Activated T-helper 1 cell treated with anti-CD3 and anti-CD28 coated beads, Interleukin-12 subunit alpha, Interleukin-12 subunit beta, Interleukin-2, Interleukin-4 antibody, amounts not matched to agents 30 ng/mL and 10 ng/mL and 1 ng/mL, durations not matched to agents 14 hours and 24 hours and 36 hours (primary cell): Measurements from ENCODE around the gene GLG1. TPM values are rescaled to one million over a fixed set of nuclear protein-coding genes. Genes with fewer than 3 reads are reported as not detected.
A peak's percentile ranks its signal among the peaks of the same experiment; 100 is the strongest.
"Not testable (repeated sequence)": the region's sequence is repeated elsewhere in the genome, so short reads cannot be mapped to it uniquely, and the experiment has no call there.

Source experiments
- DNase-seq: peaks from one replicate; pipeline ENCODE4 v3.0.0; 2021; ENCODE audit warnings: low spot score
- H3K27ac Mint-ChIP-seq: one replicate; pipeline ENCODE4 v1.8.0; 2021; ENCODE audit warnings: mild to moderate bottlenecking, mixed read lengths
- H3K27me3 Mint-ChIP-seq: one replicate; pipeline ENCODE4 v1.8.0; 2022; ENCODE audit warnings: mild to moderate bottlenecking, moderate library complexity, mixed read lengths; ENCODE audit not compliant: insufficient read depth
- H3K36me3 Mint-ChIP-seq: one replicate; pipeline ENCODE4 v1.8.0; 2021; ENCODE audit warnings: low read depth, mixed read lengths
- H3K4me1 Mint-ChIP-seq: one replicate; pipeline ENCODE4 v1.8.0; 2021; ENCODE audit warnings: low read depth, mixed read lengths
- H3K4me3 Mint-ChIP-seq: one replicate; pipeline ENCODE4 v1.8.0; 2021; ENCODE audit warnings: mild to moderate bottlenecking, moderate library complexity, mixed read lengths
- H3K9me3 Mint-ChIP-seq: one replicate; pipeline ENCODE4 v1.8.0; 2021; ENCODE audit warnings: mixed read lengths
- intact Hi-C: fragments of 100-400 bp; cut with micrococcal nuclease; formaldehyde crosslinking; loops from one replicate; pipeline ENCODE4 v1.15.1; 2024
- total RNA-seq: library from RNA; stranded (reverse); gene quantifications from 2 replicates; pipeline ENCODE4 v1.2.3, GENCODE V29; 2022

GLG1 gene
- total RNA-seq, 1 donor from 2014 or later, result 71.8 TPM

GRCh38 chr16:74450967-74451760, 155.8 kb downstream of the GLG1 start:
- Mint-ChIP-seq H3K4me1 (no peaks in the 10 kb centered on the region), H3K9me3 (no peaks in the 10 kb centered on the region), H3K36me3 (peaks cover 33% of the 10 kb centered on the region)

GRCh38 chr16:74450236-74450635, 156.7 kb downstream of the GLG1 start:
- no peaks in the 10 kb centered on the region for H3K4me1 Mint-ChIP-seq
- no peak for DNase-seq
- no peaks in the 10 kb centered on the region for H3K27me3 Mint-ChIP-seq
- no peak overlapping the region for H3K27ac Mint-ChIP-seq
- H3K4me3 Mint-ChIP-seq, result no peak overlapping the region
- intact Hi-C loops, result no loop called here
- H3K36me3 Mint-ChIP-seq, result peaks cover 25% of the 10 kb centered on the region
- no peaks in the 10 kb centered on the region for H3K9me3 Mint-ChIP-seq

More at GRCh38 chr16:74450967-74451760, 155.8 kb downstream of the GLG1 start:
- Mint-ChIP-seq H3K4me3 (no peak overlapping the region), H3K27ac (peak overlapping the region; percentile 57), H3K27me3 (no peaks in the 10 kb centered on the region)
- no peak for DNase-seq
- intact Hi-C loops, result no loop called here

GRCh38 chr16:74449470-74449869, 157.4 kb downstream of the GLG1 start:
- Mint-ChIP-seq H3K27ac (no peak overlapping the region), H3K4me1 (no peaks in the 10 kb centered on the region), H3K27me3 (no peaks in the 10 kb centered on the region), H3K36me3 (peaks cover 22% of the 10 kb centered on the region), H3K9me3 (no peaks in the 10 kb centered on the region), H3K4me3 (no peak overlapping the region)
- DNase-seq, result no peak
- intact Hi-C loops, result no loop called here

GRCh38 chr16:74448990-74449389, 157.9 kb downstream of the GLG1 start:
- Mint-ChIP-seq H3K36me3 (peaks cover 22% of the 10 kb centered on the region), H3K9me3 (no peaks in the 10 kb centered on the region), H3K27ac (no peak overlapping the region), H3K4me3 (no peak overlapping the region), H3K27me3 (no peaks in the 10 kb centered on the region), H3K4me1 (no peaks in the 10 kb centered on the region)
- intact Hi-C loops, result no loop called here
- DNase-seq, result no peak

- peaks cover 19% of the 10 kb centered on the region for H3K36me3 Mint-ChIP-seq
- intact Hi-C loops, result no loop called here
- H3K9me3 Mint-ChIP-seq, result no peaks in the 10 kb centered on the region
- no peaks in the 10 kb centered on the region for H3K27me3 Mint-ChIP-seq
- H3K4me3 Mint-ChIP-seq, result no peak overlapping the region
- no peak overlapping the region for H3K27ac Mint-ChIP-seq
- DNase-seq, result no peak
- H3K4me1 Mint-ChIP-seq, result no peaks in the 10 kb centered on the region
Observed at GRCh38 chr16:74447578-74447977, 159.3 kb downstream of the GLG1 start.

- no peaks in the 10 kb centered on the region for H3K9me3 Mint-ChIP-seq
- H3K27ac Mint-ChIP-seq, result no peak overlapping the region
- no peak for DNase-seq
- no peak overlapping the region for H3K4me3 Mint-ChIP-seq
- H3K27me3 Mint-ChIP-seq, result no peaks in the 10 kb centered on the region
- peaks cover 19% of the 10 kb centered on the region for H3K36me3 Mint-ChIP-seq
- no peaks in the 10 kb centered on the region for H3K4me1 Mint-ChIP-seq
- intact Hi-C loops, result no loop called here
Observed at GRCh38 chr16:74446866-74447265, 160.0 kb downstream of the GLG1 start.

- H3K4me3 Mint-ChIP-seq, H3K9me3 Mint-ChIP-seq, intact Hi-C loops, H3K27me3 Mint-ChIP-seq, H3K4me1 Mint-ChIP-seq, DNase-seq, H3K27ac Mint-ChIP-seq: not testable (repeated sequence)
- peaks cover 22% of the 10 kb centered on the region for H3K36me3 Mint-ChIP-seq
Observed at GRCh38 chr16:74443624-74444346, 163.1 kb downstream of the GLG1 start.

GRCh38 chr16:74439685-74440084, 167.2 kb downstream of the GLG1 start:
- no peak for DNase-seq
- Mint-ChIP-seq H3K36me3 (peaks cover 19% of the 10 kb centered on the region), H3K4me1 (peaks cover 18% of the 10 kb centered on the region), H3K4me3 (no peak overlapping the region), H3K9me3 (no peaks in the 10 kb centered on the region), H3K27ac (no peak overlapping the region), H3K27me3 (no peaks in the 10 kb centered on the region)
- intact Hi-C loops, result loop anchor here (5.0 kb wide), 1 partner anchor 72 kb away; no protein-coding TSS in a partner anchor

- H3K4me1 Mint-ChIP-seq, result peaks cover 18% of the 10 kb centered on the region
- H3K9me3 Mint-ChIP-seq, result no peaks in the 10 kb centered on the region
- no peaks in the 10 kb centered on the region for H3K27me3 Mint-ChIP-seq
- intact Hi-C loops, result loop anchor here (1.0 to 5.0 kb wide), 2 partner anchors 56 to 71 kb away; no protein-coding TSS in a partner anchor
- peak overlapping the region; percentile 58 for H3K4me3 Mint-ChIP-seq
- peaks cover 19% of the 10 kb centered on the region for H3K36me3 Mint-ChIP-seq
- H3K27ac Mint-ChIP-seq, result peak overlapping the region; percentile 70
- peak; percentile 8 for DNase-seq
Observed at GRCh38 chr16:74438492-74438979, 168.4 kb downstream of the GLG1 start.

- Mint-ChIP-seq H3K4me1 (no peaks in the 10 kb centered on the region), H3K4me3 (no peak overlapping the region), H3K9me3 (no peaks in the 10 kb centered on the region), H3K27ac (no peak overlapping the region), H3K36me3 (peaks cover 4% of the 10 kb centered on the region), H3K27me3 (no peaks in the 10 kb centered on the region)
- intact Hi-C loops, result loop anchor here (5.0 kb wide), 1 partner anchor 124 kb away; no protein-coding TSS in a partner anchor
- DNase-seq, result no peak
Observed at GRCh38 chr16:74431516-74431915, 175.4 kb downstream of the GLG1 start.

GRCh38 chr16:74430036-74430712, 176.7 kb downstream of the GLG1 start:
- peak; percentile 30 for DNase-seq
- not testable (repeated sequence) for H3K9me3 Mint-ChIP-seq, H3K4me1 Mint-ChIP-seq, H3K27ac Mint-ChIP-seq, H3K27me3 Mint-ChIP-seq, H3K4me3 Mint-ChIP-seq, H3K36me3 Mint-ChIP-seq
- intact Hi-C loops, result loop anchor here (5.0 kb wide), 1 partner anchor 123 kb away; no protein-coding TSS in a partner anchor

- H3K36me3 Mint-ChIP-seq, H3K4me1 Mint-ChIP-seq, H3K27ac Mint-ChIP-seq, intact Hi-C loops, H3K4me3 Mint-ChIP-seq, DNase-seq, H3K27me3 Mint-ChIP-seq, H3K9me3 Mint-ChIP-seq: not testable (repeated sequence)
Observed at GRCh38 chr16:74428493-74428892, 178.4 kb downstream of the GLG1 start.
